Gastrocnemius medialis (tissue), 4 donors: ENCODE results near the gene SPECC1.

Source experiments
- CTCF ChIP-seq, 5 experiments: fragments of 450-650 bp in 3 of 5; fragments of 200-600 bp in 2 of 5; sonication (generic) in 2 of 5; IDR thresholded peaks in 4 of 5; conservative IDR thresholded peaks in 1 of 5; 1 replicate in 4 of 5; 2 replicates in 1 of 5; pipeline ENCODE4 v1.5.1; 2016 to 2019; ENCODE audit warnings: antibody characterized with exemption in 5 of 5, mild to moderate bottlenecking in 3 of 5, moderate library complexity in 3 of 5
- POLR2A ChIP-seq, 2 donors: fragments of 450-650 bp; IDR thresholded peaks; one replicate each; pipeline ENCODE4 v1.6.1; 2017; ENCODE audit warnings: antibody characterized with exemption in 2 of 2, mild to moderate bottlenecking in 2 of 2, moderate library complexity in 2 of 2

GRCh38 chr17:20143740-20144139 is 134.6 kb downstream of the SPECC1 start:
- no peak for TF ChIP-seq CTCF (IDR thresholded peaks at IDR 0.05 in 4 of 5, conservative IDR thresholded peaks at IDR 0.05 in 1 of 5)
- TF ChIP-seq POLR2A (IDR thresholded peaks at IDR 0.05): no peak
